GM21423 (cell line): Measurements from ENCODE around the gene IL6ST.

ENCODE experiments used
- ATAC-seq: cut with Tn5 transposase; IDR thresholded peaks from one replicate; pipeline ENCODE4 v1.9.1; 2021; ENCODE audit warnings: mild to moderate bottlenecking, moderate library complexity; ENCODE audit not compliant: unreplicated experiment

IL6ST gene

GRCh38 chr5:55897905-55898304 is 96.9 kb downstream of the IL6ST start:
- no peak for ATAC-seq

- ATAC-seq = no peak
Observed at GRCh38 chr5:55897206-55897894, 97.4 kb downstream of the IL6ST start.

DNA sequence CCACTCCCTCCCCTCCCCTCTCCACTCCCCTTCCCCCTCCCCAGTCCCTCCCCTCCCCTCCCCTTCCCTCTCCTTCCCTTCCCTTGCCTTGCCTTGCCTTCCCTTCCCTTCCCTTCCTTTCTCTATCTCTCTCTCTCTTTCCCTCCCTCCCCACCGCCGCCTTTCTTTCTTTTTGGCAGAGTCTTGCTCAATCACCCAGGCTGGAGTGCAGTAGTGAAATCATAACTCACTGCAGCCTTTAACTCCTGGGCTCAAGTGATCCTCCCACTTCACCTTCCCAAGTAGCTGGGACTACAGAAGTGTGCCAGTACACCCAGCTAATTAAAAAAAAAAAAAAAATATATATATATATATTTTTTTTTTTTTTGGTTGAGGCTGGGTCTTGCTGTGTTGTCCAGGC is 98.1 kb downstream of the IL6ST start:
- ATAC-seq = no peak

GRCh38 chr5:55896238-55896637 is 98.5 kb downstream of the IL6ST start:
- no peak for ATAC-seq

DNA sequence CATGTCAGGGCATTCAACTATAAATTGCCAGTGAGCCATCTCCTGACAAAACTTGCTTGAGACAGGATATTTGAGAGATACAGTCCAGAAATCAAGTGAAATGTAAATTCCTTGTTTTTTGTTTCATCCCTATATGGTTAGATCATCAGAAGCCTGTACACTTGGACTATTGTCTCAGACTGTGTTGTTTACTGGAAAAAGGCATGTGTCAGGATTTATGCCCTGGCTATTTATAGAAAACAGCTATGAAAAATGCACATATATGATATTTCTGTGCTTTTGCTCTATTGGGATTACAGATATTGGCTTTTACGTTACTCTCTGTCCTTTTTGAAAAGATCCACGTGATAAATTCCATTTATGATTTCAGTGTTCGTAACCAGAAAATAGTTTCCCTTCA is 99.4 kb downstream of the IL6ST start:
- no peak for ATAC-seq

- ATAC-seq = no peak
Observed at GRCh38 chr5:55894135-55894534, 100.6 kb downstream of the IL6ST start.

- ATAC-seq = no peak
Observed at GRCh38 chr5:55892479-55892878, 102.3 kb downstream of the IL6ST start.

GRCh38 chr5:55888205-55888604 is 106.6 kb downstream of the IL6ST start:
- no peak for ATAC-seq

DNA sequence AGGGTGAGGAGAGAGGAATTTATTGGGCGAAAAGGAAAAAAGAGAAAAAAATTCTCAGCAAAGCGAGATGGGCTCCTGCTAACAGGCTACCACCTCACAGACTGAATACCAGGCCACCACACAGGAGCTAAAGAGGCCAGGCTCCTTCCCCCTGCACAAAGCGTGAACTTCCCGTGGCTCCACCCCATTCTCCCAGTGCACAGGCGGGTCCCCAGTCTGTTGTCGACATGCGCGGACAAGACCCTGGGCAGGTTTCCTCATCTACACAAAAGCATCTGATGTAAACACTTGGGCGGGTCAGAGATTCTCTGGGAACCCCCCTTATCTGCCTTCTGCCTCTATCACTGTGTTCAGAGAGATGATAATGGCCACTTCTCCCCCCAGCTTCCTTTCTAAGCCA is 109.4 kb downstream of the IL6ST start:
- no peak for ATAC-seq
